NT2/D1 (cell line): ENCODE data around the gene PSORS1C1.

Source experiments
- YY1 ChIP-seq: IDR thresholded peaks from 2 replicates; pipeline ENCODE4 v1.6.1; 2011; ENCODE audit not compliant: insufficient read length, insufficient read depth
- ZNF274 ChIP-seq: IDR thresholded peaks from 2 replicates; pipeline ENCODE4 v1.6.1; 2011; ENCODE audit warnings: mild to moderate bottlenecking, low read depth, low read length

DNA sequence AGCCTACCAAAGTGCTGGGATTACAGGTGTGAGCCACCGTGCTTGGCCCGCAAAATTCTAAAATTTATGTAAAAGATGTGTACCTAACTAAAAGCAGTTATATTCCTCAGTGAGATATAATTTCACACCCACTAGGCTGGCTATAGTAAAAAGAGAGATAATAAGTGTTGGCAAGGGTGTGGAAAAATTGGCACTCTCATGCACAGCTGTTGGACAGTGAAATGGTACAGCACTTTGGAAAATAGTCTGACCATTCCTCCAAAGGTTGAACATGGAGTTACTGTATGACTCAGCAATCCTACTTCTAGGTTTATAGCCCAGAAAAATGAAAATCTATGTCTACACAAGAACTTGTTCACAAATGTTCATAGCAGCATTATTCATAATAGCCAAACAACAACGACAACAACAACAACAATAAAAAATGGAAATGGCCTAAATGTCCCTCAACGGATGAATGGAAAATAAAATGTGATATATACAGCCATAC is 16.1 kb upstream of the PSORS1C1 start:
- TF ChIP-seq YY1, result no peak
- TF ChIP-seq ZNF274, result no peak
